ENCODE results near the gene CASKIN2.

The CASKIN2 gene

DNA sequence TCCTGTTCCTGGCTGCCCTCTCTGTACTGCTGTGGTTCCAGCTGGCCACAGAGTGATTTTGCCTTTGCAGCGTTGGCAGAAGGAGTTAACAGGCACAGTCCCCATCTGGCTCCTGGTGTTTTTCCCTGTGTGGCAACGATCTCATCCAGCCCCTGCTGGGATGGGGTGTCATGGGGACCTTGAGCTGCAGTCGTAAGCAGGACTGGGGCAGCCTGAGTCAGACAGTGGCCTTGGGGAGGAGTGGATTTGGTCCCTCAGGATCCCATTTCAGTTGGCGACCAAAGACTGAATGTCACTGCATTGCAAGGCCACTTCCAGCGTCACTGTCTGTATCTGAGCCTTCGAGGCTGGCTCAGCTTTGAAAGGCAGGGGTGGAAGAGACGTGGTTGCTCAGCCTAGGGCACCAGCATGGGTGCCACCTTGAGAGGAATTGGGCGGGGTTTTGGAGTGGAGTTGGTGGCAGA, 47.0 kb downstream of the CASKIN2 start:
- TF ChIP-seq CTCF (IDR thresholded peaks at IDR 0.05; ENCODE audit: control insufficient read depth, extremely low read depth, insufficient read depth): no peak
- H3K4me3 ChIP-seq (ENCODE audit: low read depth, low read length): no peak overlapping the region
- no peak for DNase-seq (ENCODE audit: low read depth)

DNA sequence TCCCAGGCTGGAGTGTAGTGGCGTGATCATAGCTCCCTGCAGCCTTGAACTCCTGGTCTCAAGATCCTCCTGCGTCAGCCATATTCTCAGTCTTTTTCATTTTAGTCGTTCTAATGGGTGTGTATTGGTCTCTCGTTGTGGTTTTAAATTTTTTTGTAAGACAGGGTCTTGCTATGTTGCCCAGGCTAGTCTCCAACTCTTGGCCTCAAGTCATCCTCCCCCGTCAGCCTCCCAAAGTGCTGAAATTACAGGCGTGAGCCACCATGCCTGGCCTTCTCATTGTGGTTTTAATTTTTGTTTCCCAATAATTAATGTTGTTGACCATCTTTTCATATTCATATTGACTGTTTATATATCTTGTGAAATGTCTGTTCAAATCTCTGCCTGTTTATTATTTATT, 50.3 kb downstream of the CASKIN2 start:
- no peak overlapping the region for H3K4me3 ChIP-seq (ENCODE audit: low read depth, low read length)
- no peak for TF ChIP-seq CTCF (IDR thresholded peaks at IDR 0.05; ENCODE audit: control insufficient read depth, extremely low read depth, insufficient read depth)
- DNase-seq (ENCODE audit: low read depth): no peak

DNA sequence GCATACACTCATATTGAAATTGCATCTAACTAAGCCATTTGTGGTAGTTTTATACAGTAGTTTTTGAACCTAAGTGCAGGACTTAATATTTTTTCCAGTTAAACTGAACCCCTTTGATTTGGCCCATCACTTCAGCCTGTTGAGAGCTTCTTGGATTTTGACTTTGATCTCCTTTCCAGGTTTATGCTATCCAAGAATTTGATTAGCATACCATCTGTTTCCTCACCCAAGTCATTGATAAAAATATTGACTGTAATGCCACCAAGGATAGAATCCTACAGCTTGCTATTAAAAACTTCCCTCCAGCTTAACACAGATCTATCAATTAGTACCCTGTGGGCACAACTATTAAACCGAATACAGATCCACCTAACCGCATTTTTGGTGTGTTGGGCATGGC, 51.7 kb downstream of the CASKIN2 start:
- DNase-seq (ENCODE audit: low read depth): no peak
- H3K4me3 ChIP-seq (ENCODE audit: low read depth, low read length): no peak overlapping the region
- no peak for TF ChIP-seq CTCF (IDR thresholded peaks at IDR 0.05; ENCODE audit: control insufficient read depth, extremely low read depth, insufficient read depth)

GRCh38 chr17:75460295-75460694, 55.0 kb downstream of the CASKIN2 start:
- DNase-seq (ENCODE audit: low read depth): no peak
- no peak overlapping the region for H3K4me3 ChIP-seq (ENCODE audit: low read depth, low read length)
- no peak for TF ChIP-seq CTCF (IDR thresholded peaks at IDR 0.05; ENCODE audit: control insufficient read depth, extremely low read depth, insufficient read depth)

DNA sequence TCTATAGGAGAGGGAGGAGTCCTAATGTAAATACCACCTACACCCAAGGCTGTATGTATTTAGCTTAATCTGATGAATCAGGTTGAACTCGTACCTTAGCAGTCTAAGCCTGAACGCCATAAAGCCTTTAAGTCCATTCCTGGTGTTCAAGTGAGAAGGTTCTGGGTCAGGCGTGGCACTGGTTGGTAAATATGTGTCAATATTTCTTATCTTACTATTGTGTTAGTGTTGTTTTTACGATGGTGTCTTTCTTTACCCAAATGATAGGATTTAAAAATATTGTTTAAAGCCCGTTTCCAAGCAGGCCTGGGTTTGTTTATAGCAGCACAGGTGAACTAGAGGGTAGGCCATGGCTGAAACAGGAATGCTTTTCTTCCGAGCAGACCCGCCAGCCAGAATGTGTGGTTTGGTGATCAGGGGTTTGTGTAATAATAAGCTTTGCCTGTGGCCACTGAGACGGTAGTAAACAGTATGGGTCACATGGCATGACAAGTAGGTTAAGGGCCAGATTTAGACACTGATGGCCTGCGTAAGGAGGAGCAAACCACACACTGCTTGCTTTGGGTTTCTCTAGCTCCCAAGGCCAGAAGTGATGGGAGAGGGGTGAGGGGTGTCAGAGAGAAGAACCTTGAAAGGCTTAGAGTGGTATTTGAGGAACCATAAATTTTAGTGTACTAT, 55.6 kb downstream of the CASKIN2 start:
- no peak for TF ChIP-seq CTCF (IDR thresholded peaks at IDR 0.05; ENCODE audit: control insufficient read depth, extremely low read depth, insufficient read depth)
- DNase-seq (ENCODE audit: low read depth): peak; percentile 46
- no peak overlapping the region for H3K4me3 ChIP-seq (ENCODE audit: low read depth, low read length)

DNA sequence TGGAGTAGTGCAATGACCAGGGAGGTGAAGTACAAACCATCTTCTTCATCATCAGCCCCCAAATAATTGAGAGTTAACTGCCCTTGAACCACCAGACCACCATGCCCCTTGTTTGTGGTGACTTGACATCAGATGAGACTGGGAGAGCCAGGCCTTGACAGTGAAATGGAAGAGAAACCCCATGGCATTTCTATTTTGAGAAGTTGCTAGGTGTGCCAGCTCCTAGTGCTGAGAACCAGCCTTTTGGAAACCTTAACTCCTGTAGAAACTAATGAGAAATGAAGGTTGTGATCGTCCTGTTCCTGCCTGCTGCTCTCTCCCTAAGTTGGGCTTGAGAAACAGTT, 56.1 kb downstream of the CASKIN2 start:
- DNase-seq (ENCODE audit: low read depth): no peak
- TF ChIP-seq CTCF (IDR thresholded peaks at IDR 0.05; ENCODE audit: control insufficient read depth, extremely low read depth, insufficient read depth): no peak
- H3K4me3 ChIP-seq (ENCODE audit: low read depth, low read length): no peak overlapping the region

GRCh38 chr17:75457047-75457654, 58.2 kb downstream of the CASKIN2 start:
- H3K4me3 ChIP-seq (ENCODE audit: low read depth, low read length): peak overlapping the region; percentile 96
- no peak for DNase-seq (ENCODE audit: low read depth)
- no peak for TF ChIP-seq CTCF (IDR thresholded peaks at IDR 0.05; ENCODE audit: control insufficient read depth, extremely low read depth, insufficient read depth)

All from LNCaP clone FGC (cell line).